OCI-LY7 (cell line): ENCODE measurements around the gene OTUD3. TPM values are rescaled to one million over a fixed set of nuclear protein-coding genes. Genes with fewer than 3 reads are reported as not detected.

Experiments
- BruUV-seq: library from RNA; stranded (reverse); fragments of 400-500 nt; replicated peaks from 2 replicates; lab custom pipeline; 2021; lab: Mats Ljungman, UMichigan
- CTCF ChIA-PET: fragments of 300-600 bp; sonication (Branson Sonifier 250); formaldehyde crosslinking; loops from one replicate; lab custom pipeline; 2022; ENCODE audit warnings: antibody characterized with exemption; ENCODE audit not compliant: unreplicated experiment; lab: Charles Lee
- POLR2A ChIA-PET: fragments of 300-600 bp; sonication (Branson Sonifier 250); formaldehyde crosslinking; loops from one replicate; lab custom pipeline; 2022; ENCODE audit warnings: antibody characterized with exemption; lab: Charles Lee
- DNase-seq: peaks from one replicate; pipeline ENCODE4 v3.0.0-alpha.2; 2015; ENCODE audit warnings: low spot score
- H2AFZ ChIP-seq: fragments of 200-600 bp; sonication (generic), shearing (Covaris generic); 2 replicates; pipeline ENCODE4 v1.6.1; 2014; ENCODE audit warnings: mild to moderate bottlenecking, antibody characterized with exemption, low read length, moderate library complexity
- H3K27ac ChIP-seq: fragments of 200-600 bp; sonication (generic); 2 replicates; pipeline ENCODE4 v1.5.1; 2014; ENCODE audit warnings: mixed run types, low read depth, mild to moderate bottlenecking, moderate library complexity, low read length, inconsistent platforms; ENCODE audit not compliant: poor library complexity, severe bottlenecking
- H3K36me3 ChIP-seq: fragments of 200-600 bp; sonication (generic); 2 replicates; pipeline ENCODE4 v1.6.1; 2014; ENCODE audit warnings: mild to moderate bottlenecking, antibody characterized with exemption, low read length, moderate library complexity, mixed read lengths; ENCODE audit not compliant: insufficient read depth
- H3K4me1 ChIP-seq: fragments of 200-600 bp; sonication (generic); 2 replicates; pipeline ENCODE4 v1.5.1; 2014; ENCODE audit warnings: mild to moderate bottlenecking, low read length; ENCODE audit not compliant: insufficient read depth, poor library complexity, severe bottlenecking
- H3K4me2 ChIP-seq: fragments of 200-600 bp; sonication (generic); 2 replicates; pipeline ENCODE4 v1.6.1; 2014; ENCODE audit warnings: mild to moderate bottlenecking, low read length
- H3K4me3 ChIP-seq: fragments of 200-600 bp; sonication (generic); 2 replicates; pipeline ENCODE4 v1.5.1; 2014; ENCODE audit warnings: mild to moderate bottlenecking, low read depth, low read length; ENCODE audit not compliant: poor library complexity, severe bottlenecking
- H3K79me2 ChIP-seq: fragments of 200-600 bp; sonication (generic); 2 replicates; pipeline ENCODE4 v1.6.1; 2016; ENCODE audit warnings: low read depth, mild to moderate bottlenecking, low read length, moderate library complexity, mixed read lengths; ENCODE audit not compliant: insufficient read depth
- H3K9me2 ChIP-seq: fragments of 200-600 bp; sonication (generic); 2 replicates; pipeline ENCODE4 v1.6.1; 2016; ENCODE audit warnings: mild to moderate bottlenecking, low read length, mixed read lengths; ENCODE audit not compliant: insufficient read depth
- H3K9me3 ChIP-seq: fragments of 200-600 bp; sonication (generic); 2 replicates; pipeline ENCODE4 v1.6.1; 2014; ENCODE audit warnings: mild to moderate bottlenecking, mixed run types, low read length, mixed read lengths
- H4K20me1 ChIP-seq: fragments of 200-600 bp; sonication (generic); 2 replicates; pipeline ENCODE4 v1.6.1; 2014; ENCODE audit warnings: mild to moderate bottlenecking, antibody characterized with exemption, low read length, moderate library complexity, mixed read lengths; ENCODE audit not compliant: insufficient read depth
- EZH2phosphoT487 ChIP-seq: fragments of 200-600 bp; sonication (generic); IDR thresholded peaks from 2 replicates; pipeline ENCODE4 v1.6.1; 2018; ENCODE audit warnings: low read depth, borderline replicate concordance, mild to moderate bottlenecking, mixed run types, antibody characterized with exemption, low read length, moderate library complexity, mixed read lengths
- intact Hi-C: fragments of 100-400 bp; cut with micrococcal nuclease; formaldehyde crosslinking; loops from one replicate; pipeline ENCODE4 v1.10.0; 2022; ENCODE audit not compliant: unreplicated experiment
- total RNA-seq, 2 experiments: library from RNA; depleted of rRNA in 1 of 2; stranded (reverse); fragments of >200 nt in 1 of 2; shearing (Covaris generic) in 1 of 2; gene quantifications; 2 replicates each; pipeline ENCODE4 v1.2.3, GENCODE V29; 2014 to 2022
- TF ChIP-seq, protein P1 (sequence below): fragments of 200-600 bp; sonication (generic); conservative IDR thresholded peaks from 2 replicates; pipeline ENCODE4 v1.5.1; 2014; ENCODE audit warnings: mild to moderate bottlenecking, antibody characterized with exemption, low read length, moderate library complexity, mixed read lengths

OTUD3 gene
- total RNA-seq, 2 experiments from 2014 or later, result 7.3 to 14.7 TPM

GRCh38 chr1:19858893-19859292, 23.3 kb upstream of the OTUD3 start:
- DNase-seq, result peak; percentile 14
- H4K20me1 ChIP-seq, result no peaks in the 10 kb centered on the region

GRCh38 chr1:19859876-19860275, 22.3 kb upstream of the OTUD3 start:
- no peak overlapping the region for H2AFZ ChIP-seq
- H3K9me3 ChIP-seq, result no peaks in the 10 kb centered on the region
- H3K4me3 ChIP-seq, result no peak overlapping the region
- TF ChIP-seq, protein P1, sequence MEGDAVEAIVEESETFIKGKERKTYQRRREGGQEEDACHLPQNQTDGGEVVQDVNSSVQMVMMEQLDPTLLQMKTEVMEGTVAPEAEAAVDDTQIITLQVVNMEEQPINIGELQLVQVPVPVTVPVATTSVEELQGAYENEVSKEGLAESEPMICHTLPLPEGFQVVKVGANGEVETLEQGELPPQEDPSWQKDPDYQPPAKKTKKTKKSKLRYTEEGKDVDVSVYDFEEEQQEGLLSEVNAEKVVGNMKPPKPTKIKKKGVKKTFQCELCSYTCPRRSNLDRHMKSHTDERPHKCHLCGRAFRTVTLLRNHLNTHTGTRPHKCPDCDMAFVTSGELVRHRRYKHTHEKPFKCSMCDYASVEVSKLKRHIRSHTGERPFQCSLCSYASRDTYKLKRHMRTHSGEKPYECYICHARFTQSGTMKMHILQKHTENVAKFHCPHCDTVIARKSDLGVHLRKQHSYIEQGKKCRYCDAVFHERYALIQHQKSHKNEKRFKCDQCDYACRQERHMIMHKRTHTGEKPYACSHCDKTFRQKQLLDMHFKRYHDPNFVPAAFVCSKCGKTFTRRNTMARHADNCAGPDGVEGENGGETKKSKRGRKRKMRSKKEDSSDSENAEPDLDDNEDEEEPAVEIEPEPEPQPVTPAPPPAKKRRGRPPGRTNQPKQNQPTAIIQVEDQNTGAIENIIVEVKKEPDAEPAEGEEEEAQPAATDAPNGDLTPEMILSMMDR, result no peak
- no peak for TF ChIP-seq EZH2phosphoT487
- ChIA-PET POLR2A (no interaction called here), CTCF (no interaction called here)
- H3K27ac ChIP-seq, result no peak overlapping the region
- H4K20me1 ChIP-seq, result no peaks in the 10 kb centered on the region
- no peaks in the 10 kb centered on the region for H3K36me3 ChIP-seq
- no peak overlapping the region for H3K4me2 ChIP-seq
- intact Hi-C loops, result no loop called here
- H3K9me2 ChIP-seq, result no peaks in the 10 kb centered on the region
- DNase-seq, result no peak
- no TSS peak for BruUV-seq
- no peaks in the 10 kb centered on the region for H3K4me1 ChIP-seq
- no peaks in the 10 kb centered on the region for H3K79me2 ChIP-seq

More at GRCh38 chr1:19858893-19859292, 23.3 kb upstream of the OTUD3 start:
- ChIA-PET POLR2A (no interaction called here), CTCF (no interaction called here)
- no peaks in the 10 kb centered on the region for H3K9me3 ChIP-seq
- H3K4me3 ChIP-seq, result no peak overlapping the region
- H3K79me2 ChIP-seq, result no peaks in the 10 kb centered on the region
- no peaks in the 10 kb centered on the region for H3K9me2 ChIP-seq
- TF ChIP-seq EZH2phosphoT487, result no peak
- TF ChIP-seq, protein P1, result no peak
- H2AFZ ChIP-seq, result no peak overlapping the region
- no peak overlapping the region for H3K4me2 ChIP-seq
- H3K27ac ChIP-seq, result no peak overlapping the region
- no peaks in the 10 kb centered on the region for H3K4me1 ChIP-seq
- intact Hi-C loops, result no loop called here
- no peaks in the 10 kb centered on the region for H3K36me3 ChIP-seq
- BruUV-seq, result no TSS peak

DNA sequence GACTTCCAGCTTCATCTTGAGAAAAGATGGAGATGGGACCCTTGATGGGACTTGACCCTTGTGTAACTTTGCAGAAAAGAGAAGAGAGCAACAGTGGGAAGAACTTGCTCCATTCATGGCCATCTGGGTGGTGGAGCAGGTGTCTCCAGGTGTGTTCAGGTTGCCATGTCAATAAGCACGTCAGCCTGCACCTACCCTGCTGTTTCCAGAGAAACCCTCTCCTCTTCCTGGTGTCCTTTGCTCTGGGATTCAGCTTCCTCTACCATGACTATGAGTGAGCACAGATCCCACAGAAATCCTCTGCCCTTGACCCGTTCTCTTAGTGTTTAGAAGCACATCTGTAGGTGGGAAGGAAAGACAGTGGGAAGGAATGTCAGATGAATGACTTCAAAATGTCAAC, 21.8 kb upstream of the OTUD3 start:
- CTCF ChIA-PET, result no interaction called here
- Histone ChIP-seq H3K9me2 (no peaks in the 10 kb centered on the region), H3K4me1 (no peaks in the 10 kb centered on the region), H3K36me3 (no peaks in the 10 kb centered on the region), H3K79me2 (no peaks in the 10 kb centered on the region), H2AFZ (no peak overlapping the region), H3K27ac (no peak overlapping the region), H3K4me3 (no peak overlapping the region), H4K20me1 (no peaks in the 10 kb centered on the region), H3K4me2 (no peak overlapping the region), H3K9me3 (no peaks in the 10 kb centered on the region)
- no TSS peak for BruUV-seq
- TF ChIP-seq EZH2phosphoT487, result no peak
- TF ChIP-seq, protein P1, result no peak
- intact Hi-C loops, result no loop called here
- no peak for DNase-seq
- POLR2A ChIA-PET, result no interaction called here
